ENCODE results near the gene GNAZ.

GNAZ gene

GRCh38 chr22:23107487-23108248 is 37.3 kb downstream of the GNAZ start:
- H3K27me3 ChIP-seq (ENCODE audit: control insufficient read depth in 1 of 2, insufficient read depth in 2 of 2, low read length in 2 of 2): no peaks in the 10 kb centered on the region
- H3K9ac ChIP-seq (ENCODE audit: low read length): no peak overlapping the region
- H3K4me1 ChIP-seq (ENCODE audit: insufficient read depth, low read length): no peaks in the 10 kb centered on the region
- no peak overlapping the region for H3K27ac ChIP-seq (ENCODE audit: low read depth, low read length)
- H3K4me3 ChIP-seq (ENCODE audit: low read depth in 1 of 2, low read length in 2 of 2): no peak overlapping the region
- H3K9me3 ChIP-seq (ENCODE audit: low read length): no peaks in the 10 kb centered on the region
- no peaks in the 10 kb centered on the region for H3K36me3 ChIP-seq (ENCODE audit: insufficient read depth, low read length)

- H3K4me1 ChIP-seq (ENCODE audit: insufficient read depth, low read length): no peaks in the 10 kb centered on the region
- no peak overlapping the region for H3K9ac ChIP-seq (ENCODE audit: low read length)
- H3K9me3 ChIP-seq (ENCODE audit: low read length): no peaks in the 10 kb centered on the region
- no peak overlapping the region for H3K27ac ChIP-seq (ENCODE audit: low read depth, low read length)
- H3K36me3 ChIP-seq (ENCODE audit: insufficient read depth, low read length): no peaks in the 10 kb centered on the region
- H3K4me3 ChIP-seq (ENCODE audit: low read depth in 1 of 2, low read length in 2 of 2): no peak overlapping the region
- no peaks in the 10 kb centered on the region for H3K27me3 ChIP-seq (ENCODE audit: control insufficient read depth in 1 of 2, insufficient read depth in 2 of 2, low read length in 2 of 2)
Observed at GRCh38 chr22:23108249-23109078, 38.1 kb downstream of the GNAZ start.

DNA sequence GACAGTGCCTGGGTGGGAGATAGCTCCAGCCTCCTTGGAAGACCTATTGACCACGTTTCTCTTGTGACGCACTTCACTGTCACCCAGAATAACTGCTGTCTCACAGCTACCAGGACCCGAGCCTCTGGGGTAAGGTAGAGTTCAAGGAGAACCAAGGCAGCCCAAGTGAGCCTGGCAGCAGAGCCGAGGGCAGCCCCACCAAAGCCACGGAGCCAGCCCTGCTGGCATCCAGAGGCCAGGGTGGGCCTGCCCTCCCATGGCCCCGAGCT is 38.7 kb downstream of the GNAZ start:
- H3K9me3 ChIP-seq (ENCODE audit: low read length): no peaks in the 10 kb centered on the region
- H3K27me3 ChIP-seq (ENCODE audit: control insufficient read depth in 1 of 2, insufficient read depth in 2 of 2, low read length in 2 of 2): no peaks in the 10 kb centered on the region
- no peak overlapping the region for H3K27ac ChIP-seq (ENCODE audit: low read depth, low read length)
- H3K9ac ChIP-seq (ENCODE audit: low read length): no peak overlapping the region
- H3K4me3 ChIP-seq (ENCODE audit: low read depth in 1 of 2, low read length in 2 of 2): no peak overlapping the region
- no peaks in the 10 kb centered on the region for H3K4me1 ChIP-seq (ENCODE audit: insufficient read depth, low read length)
- H3K36me3 ChIP-seq (ENCODE audit: insufficient read depth, low read length): no peaks in the 10 kb centered on the region

GRCh38 chr22:23109441-23109978 is 39.2 kb downstream of the GNAZ start:
- no peak overlapping the region for H3K27ac ChIP-seq (ENCODE audit: low read depth, low read length)
- H3K4me3 ChIP-seq (ENCODE audit: low read depth in 1 of 2, low read length in 2 of 2): no peak overlapping the region
- H3K9me3 ChIP-seq (ENCODE audit: low read length): no peaks in the 10 kb centered on the region
- no peaks in the 10 kb centered on the region for H3K27me3 ChIP-seq (ENCODE audit: control insufficient read depth in 1 of 2, insufficient read depth in 2 of 2, low read length in 2 of 2)
- H3K36me3 ChIP-seq (ENCODE audit: insufficient read depth, low read length): no peaks in the 10 kb centered on the region
- H3K9ac ChIP-seq (ENCODE audit: low read length): no peak overlapping the region
- H3K4me1 ChIP-seq (ENCODE audit: insufficient read depth, low read length): no peaks in the 10 kb centered on the region

- Histone ChIP-seq H3K36me3 (ENCODE audit: insufficient read depth, low read length) (no peaks in the 10 kb centered on the region), H3K9me3 (ENCODE audit: low read length) (no peaks in the 10 kb centered on the region), H3K4me1 (ENCODE audit: insufficient read depth, low read length) (no peaks in the 10 kb centered on the region), H3K9ac (ENCODE audit: low read length) (no peak overlapping the region), H3K27ac (ENCODE audit: low read depth, low read length) (no peak overlapping the region), H3K4me3 (ENCODE audit: low read depth in 1 of 2, low read length in 2 of 2) (no peak overlapping the region), H3K27me3 (ENCODE audit: control insufficient read depth in 1 of 2, insufficient read depth in 2 of 2, low read length in 2 of 2) (no peaks in the 10 kb centered on the region)
Observed at GRCh38 chr22:23110190-23110921, 40.0 kb downstream of the GNAZ start.

DNA sequence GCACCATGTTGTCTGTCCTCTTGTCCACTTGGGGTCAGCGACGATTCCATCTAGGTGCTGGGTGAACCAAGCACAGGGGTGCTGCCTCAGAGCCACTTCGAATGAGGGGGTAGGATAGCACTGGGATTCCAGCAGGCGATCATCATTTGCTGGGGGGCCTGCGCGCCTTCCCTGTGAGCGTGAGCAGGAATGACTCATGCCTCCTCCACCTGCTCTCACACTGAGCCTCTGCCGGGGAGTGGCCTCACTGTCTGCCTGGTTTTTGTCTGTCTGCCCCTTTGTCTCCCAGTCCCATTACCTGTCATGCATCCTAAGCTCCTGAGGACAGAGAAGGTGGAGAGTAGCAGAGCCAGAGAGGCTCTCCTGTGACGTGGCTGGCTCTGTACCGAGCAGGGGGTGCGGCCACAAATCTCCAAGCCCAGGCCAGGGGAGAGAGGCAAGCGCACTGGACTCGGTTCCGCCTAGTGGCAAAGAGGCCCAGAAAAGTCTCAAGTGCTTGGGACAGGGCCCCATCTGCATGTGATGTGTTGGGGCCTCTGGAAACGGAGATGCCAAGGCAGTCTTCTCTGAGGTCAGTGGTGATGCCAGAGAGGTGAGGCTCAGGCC is 40.7 kb downstream of the GNAZ start:
- Histone ChIP-seq H3K27me3 (ENCODE audit: control insufficient read depth in 1 of 2, insufficient read depth in 2 of 2, low read length in 2 of 2) (no peaks in the 10 kb centered on the region), H3K27ac (ENCODE audit: low read depth, low read length) (no peak overlapping the region), H3K9ac (ENCODE audit: low read length) (no peak overlapping the region), H3K4me3 (ENCODE audit: low read depth in 1 of 2, low read length in 2 of 2) (no peak overlapping the region), H3K36me3 (ENCODE audit: insufficient read depth, low read length) (no peaks in the 10 kb centered on the region), H3K4me1 (ENCODE audit: insufficient read depth, low read length) (no peaks in the 10 kb centered on the region), H3K9me3 (ENCODE audit: low read length) (no peaks in the 10 kb centered on the region)

DNA sequence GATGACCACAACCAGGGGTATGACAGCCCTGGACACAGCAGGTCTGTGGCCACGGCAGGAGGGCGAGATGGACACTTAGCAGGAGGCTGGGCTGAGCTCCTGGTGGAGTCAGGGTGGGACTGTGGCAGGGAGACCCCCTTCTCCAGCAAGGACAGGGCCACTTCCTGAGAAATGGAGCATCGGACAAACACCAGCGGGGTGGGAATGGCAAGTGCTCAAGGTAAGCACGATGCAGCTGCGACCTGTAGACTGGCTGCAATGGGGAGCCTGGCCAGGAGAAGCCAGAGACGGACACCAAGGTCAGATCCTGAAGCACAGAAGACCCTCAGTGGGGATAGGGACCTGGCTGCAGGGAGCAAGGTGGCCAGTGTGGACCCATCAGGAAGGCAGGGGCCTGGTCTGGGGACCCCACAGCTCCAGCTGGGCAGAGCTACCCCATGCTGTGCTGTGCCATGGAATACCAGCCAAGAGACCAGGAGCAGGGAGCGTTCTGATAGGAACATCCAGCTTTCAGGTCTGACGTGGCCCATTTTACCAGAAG is 42.2 kb downstream of the GNAZ start:
- Histone ChIP-seq H3K27me3 (ENCODE audit: control insufficient read depth in 1 of 2, insufficient read depth in 2 of 2, low read length in 2 of 2) (no peaks in the 10 kb centered on the region), H3K4me1 (ENCODE audit: insufficient read depth, low read length) (no peaks in the 10 kb centered on the region), H3K9ac (ENCODE audit: low read length) (no peak overlapping the region), H3K27ac (ENCODE audit: low read depth, low read length) (no peak overlapping the region), H3K9me3 (ENCODE audit: low read length) (no peaks in the 10 kb centered on the region), H3K36me3 (ENCODE audit: insufficient read depth, low read length) (no peaks in the 10 kb centered on the region), H3K4me3 (ENCODE audit: low read depth in 1 of 2, low read length in 2 of 2) (no peak overlapping the region)

DNA sequence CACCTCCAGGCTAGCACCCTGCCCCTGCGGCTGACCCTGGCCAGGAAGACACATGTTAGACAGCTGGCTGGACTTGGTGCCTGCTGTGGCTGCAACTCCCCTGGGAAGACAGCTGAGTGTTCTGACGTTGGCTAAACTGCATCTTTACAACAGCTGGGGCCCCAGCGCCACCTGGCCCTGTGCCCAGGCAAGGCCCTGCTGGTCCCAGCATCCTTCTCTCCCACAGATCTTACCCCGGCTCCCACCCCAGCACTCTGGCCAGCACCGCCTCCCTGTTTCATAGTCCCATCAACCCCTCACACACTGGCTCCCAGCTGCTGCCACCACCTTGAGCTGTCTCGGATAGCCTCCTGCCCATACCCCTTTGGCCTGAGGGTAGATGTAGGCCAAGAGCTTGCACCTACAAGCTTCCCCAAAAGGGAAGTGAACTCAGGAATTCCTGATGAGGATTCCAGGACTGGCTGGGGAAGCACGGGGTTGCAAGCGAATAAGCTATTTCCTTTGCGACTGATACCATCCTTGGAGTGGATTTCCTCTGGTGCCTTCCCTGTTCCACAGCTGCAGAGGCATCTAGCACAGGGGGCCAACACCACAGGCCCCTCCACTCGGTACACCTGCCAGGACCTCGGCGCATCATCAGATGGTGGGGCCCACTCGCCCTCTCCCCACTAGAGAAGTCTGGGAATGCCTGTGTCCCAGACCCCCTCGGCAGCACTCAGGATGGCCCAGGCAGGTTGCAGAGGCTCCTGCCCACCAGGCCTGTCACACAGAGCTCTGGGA is 42.9 kb downstream of the GNAZ start:
- Histone ChIP-seq H3K4me1 (ENCODE audit: insufficient read depth, low read length) (peaks cover 5% of the 10 kb centered on the region), H3K9me3 (ENCODE audit: low read length) (no peaks in the 10 kb centered on the region), H3K4me3 (ENCODE audit: low read depth in 1 of 2, low read length in 2 of 2) (no peak overlapping the region), H3K27ac (ENCODE audit: low read depth, low read length) (no peak overlapping the region), H3K27me3 (ENCODE audit: control insufficient read depth in 1 of 2, insufficient read depth in 2 of 2, low read length in 2 of 2) (no peaks in the 10 kb centered on the region), H3K9ac (ENCODE audit: low read length) (no peak overlapping the region), H3K36me3 (ENCODE audit: insufficient read depth, low read length) (no peaks in the 10 kb centered on the region)

- no peak overlapping the region for H3K4me3 ChIP-seq (ENCODE audit: low read depth in 1 of 2, low read length in 2 of 2)
- H3K27me3 ChIP-seq (ENCODE audit: control insufficient read depth in 1 of 2, insufficient read depth in 2 of 2, low read length in 2 of 2): no peaks in the 10 kb centered on the region
- no peaks in the 10 kb centered on the region for H3K36me3 ChIP-seq (ENCODE audit: insufficient read depth, low read length)
- H3K27ac ChIP-seq (ENCODE audit: low read depth, low read length): no peak overlapping the region
- H3K9ac ChIP-seq (ENCODE audit: low read length): no peak overlapping the region
- H3K9me3 ChIP-seq (ENCODE audit: low read length): no peaks in the 10 kb centered on the region
- H3K4me1 ChIP-seq (ENCODE audit: insufficient read depth, low read length): peaks cover 5% of the 10 kb centered on the region
Observed at GRCh38 chr22:23113847-23114720, 43.8 kb downstream of the GNAZ start.

GRCh38 chr22:23114721-23115020 is 44.4 kb downstream of the GNAZ start:
- no peaks in the 10 kb centered on the region for H3K27me3 ChIP-seq (ENCODE audit: control insufficient read depth in 1 of 2, insufficient read depth in 2 of 2, low read length in 2 of 2)
- no peak overlapping the region for H3K9ac ChIP-seq (ENCODE audit: low read length)
- no peak overlapping the region for H3K4me3 ChIP-seq (ENCODE audit: low read depth in 1 of 2, low read length in 2 of 2)
- no peaks in the 10 kb centered on the region for H3K9me3 ChIP-seq (ENCODE audit: low read length)
- no peak overlapping the region for H3K27ac ChIP-seq (ENCODE audit: low read depth, low read length)
- H3K36me3 ChIP-seq (ENCODE audit: insufficient read depth, low read length): no peaks in the 10 kb centered on the region
- H3K4me1 ChIP-seq (ENCODE audit: insufficient read depth, low read length): peaks cover 5% of the 10 kb centered on the region

Measured in muscle layer of colon (tissue), 2 donors.